Cardiac fibroblast (primary cell): ENCODE data around the gene ABCA3.

Experiments used
- DNase-seq, 2 donors: peaks; one replicate each; pipeline versions ENCODE4 v3.0.0 to v3.0.0-alpha.2; 2010; ENCODE audit warnings: low read depth in 2 of 2
- H3K4me3 ChIP-seq, 2 donors: replicated peaks in 1 of 2; 1 replicate in 1 of 2; 2 replicates in 1 of 2; pipeline ENCODE4 v1.5.1; 2011; ENCODE audit warnings: low read depth in 2 of 2, low read length in 2 of 2, mild to moderate bottlenecking in 2 of 2, moderate library complexity in 1 of 2
- CTCF ChIP-seq: IDR thresholded peaks from one replicate; pipeline ENCODE4 v1.5.1; 2011; ENCODE audit warnings: low read depth, mild to moderate bottlenecking, low read length, inconsistent platforms

The ABCA3 gene

DNA sequence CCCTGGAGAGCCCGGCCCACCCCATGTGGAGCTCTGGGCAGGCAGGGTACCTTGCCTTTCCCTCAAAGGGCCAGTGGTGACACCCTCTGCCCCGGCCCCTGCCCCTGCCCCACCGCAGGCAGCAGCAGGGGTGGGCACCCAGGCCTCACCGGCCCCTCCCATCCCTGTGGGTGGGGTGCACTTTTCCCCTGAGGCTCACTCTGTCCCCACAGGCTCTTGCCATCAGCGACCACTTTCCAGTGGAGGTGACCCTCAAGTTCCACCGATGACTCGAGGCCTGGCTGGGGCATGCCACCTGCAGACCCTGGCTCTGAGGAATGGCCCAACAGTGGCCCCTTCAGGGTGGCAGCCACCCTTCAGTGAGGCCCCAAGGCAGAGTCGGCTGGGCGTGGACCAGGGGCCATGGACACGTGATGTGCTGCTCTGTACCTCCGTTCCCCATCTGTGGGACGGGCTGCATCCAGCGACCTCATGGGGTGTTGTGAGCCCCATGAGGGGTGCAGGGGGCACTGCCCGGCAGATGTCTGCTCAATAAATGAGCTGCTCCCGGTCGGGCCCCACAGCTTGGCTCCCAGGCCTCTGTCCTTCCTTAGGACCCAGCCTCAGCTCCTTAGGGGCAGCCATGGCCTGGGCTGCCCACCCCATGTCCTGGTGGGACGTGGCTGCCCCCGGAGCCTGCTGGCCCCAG, 102.2 kb downstream of the ABCA3 start:
- no peak overlapping the region for H3K4me3 ChIP-seq
- DNase-seq: no peak
- no peak for TF ChIP-seq CTCF

- H3K4me3 ChIP-seq: no peak overlapping the region
- TF ChIP-seq CTCF: no peak
- DNase-seq: no peak
Observed at GRCh38 chr16:2237493-2238149, 102.9 kb downstream of the ABCA3 start.

- DNase-seq: no peak
- no peak for TF ChIP-seq CTCF
- peak overlapping the region in 1 of 2 donors; percentile 17 for H3K4me3 ChIP-seq
Observed at GRCh38 chr16:2237102-2237482, 103.4 kb downstream of the ABCA3 start.

- DNase-seq: no peak
- no peak for TF ChIP-seq CTCF
- H3K4me3 ChIP-seq: peak within 1 kb of the TSS; percentile 10 to 25
Observed at GRCh38 chr16:2236337-2237101, 104.0 kb downstream of the ABCA3 start, which contains the start of gene DNASE1L2. TSS of gene DNASE1L2 (plus strand) at chr16:2236444. CDS start at chr16:2236817, 373 bp downstream.

DNA sequence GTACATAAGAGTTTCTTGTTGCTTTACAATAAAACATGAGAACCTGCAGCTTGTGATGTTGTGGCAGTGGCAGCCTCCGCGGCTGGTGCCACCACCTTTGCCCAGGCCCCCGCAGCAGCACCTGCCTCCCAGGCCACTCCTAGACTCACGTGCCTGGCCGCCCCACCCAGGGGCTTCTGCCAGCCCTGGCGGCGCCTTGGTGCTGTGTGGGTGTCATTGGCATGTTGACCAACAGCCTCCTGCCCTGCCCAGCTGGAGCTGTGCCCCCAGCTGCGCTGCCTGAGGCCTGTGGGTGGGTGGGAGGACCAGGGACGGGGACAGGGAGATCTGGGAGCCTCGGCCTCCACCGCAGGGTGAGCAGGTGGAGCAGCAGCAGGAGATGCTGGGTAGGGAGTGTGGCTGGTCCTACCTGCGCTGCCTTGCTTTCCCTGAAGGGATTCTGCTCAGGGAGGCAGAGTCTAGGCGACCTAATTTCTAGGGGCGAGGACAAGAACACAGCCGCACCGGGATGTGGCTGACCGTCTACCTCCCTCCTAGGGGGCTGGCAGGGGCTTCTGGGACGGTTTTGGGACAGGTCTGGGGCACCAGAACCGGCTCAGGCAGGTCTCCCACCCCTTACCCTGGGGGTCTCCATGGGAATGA, 104.7 kb downstream of the ABCA3 start:
- H3K4me3 ChIP-seq: no peak overlapping the region
- TF ChIP-seq CTCF: no peak
- no peak for DNase-seq

GRCh38 chr16:2235234-2235651, 105.3 kb downstream of the ABCA3 start:
- no peak for DNase-seq
- no peak overlapping the region for H3K4me3 ChIP-seq
- TF ChIP-seq CTCF: no peak
